GM21447 (cell line): ENCODE results near the gene TRABD2B.

Experiments
- ATAC-seq: cut with Tn5 transposase; IDR thresholded peaks from one replicate; pipeline ENCODE4 v1.9.1; 2021; ENCODE audit not compliant: unreplicated experiment

The TRABD2B gene

DNA sequence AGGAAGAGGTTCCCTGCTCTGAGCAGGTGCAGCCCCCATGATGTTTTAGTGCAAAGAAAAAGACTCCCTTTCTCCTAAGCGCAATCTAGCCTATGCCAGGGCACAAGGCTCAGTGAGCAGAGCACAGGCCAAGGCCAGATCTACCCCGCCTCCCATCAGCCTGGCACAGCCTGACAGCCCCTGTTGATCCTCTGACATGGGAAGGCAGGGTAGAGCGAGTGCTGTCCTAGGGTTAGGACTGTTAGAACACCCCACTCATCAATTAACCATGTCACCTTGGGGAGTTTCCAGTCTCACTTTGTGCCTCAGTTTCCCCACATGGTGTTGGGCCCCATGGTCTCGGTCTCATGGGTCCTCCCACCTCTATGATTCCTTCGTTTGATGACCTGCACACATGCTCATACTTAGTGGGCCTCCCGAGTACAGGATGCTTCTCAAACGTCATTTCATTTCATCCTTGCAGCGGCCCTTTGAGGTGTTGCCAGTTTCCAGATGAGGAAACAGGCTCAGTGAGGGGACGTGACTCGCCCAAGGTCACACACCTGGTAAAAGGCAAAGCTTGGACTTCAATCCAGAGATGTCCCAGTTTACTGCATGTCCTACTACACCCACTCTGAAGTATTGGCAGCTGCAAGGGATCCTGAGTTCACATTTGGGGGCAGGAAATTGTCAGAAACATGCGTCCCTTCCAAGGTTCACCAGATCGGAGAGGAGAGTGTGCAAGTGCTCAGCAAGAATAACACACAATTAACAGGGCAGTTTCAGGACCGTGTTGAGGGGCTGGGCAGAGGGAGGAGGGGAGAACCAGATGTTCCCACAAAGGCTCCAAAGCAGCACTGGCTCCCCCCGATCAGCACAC is 213.3 kb downstream of the TRABD2B start:
- no peak for ATAC-seq

DNA sequence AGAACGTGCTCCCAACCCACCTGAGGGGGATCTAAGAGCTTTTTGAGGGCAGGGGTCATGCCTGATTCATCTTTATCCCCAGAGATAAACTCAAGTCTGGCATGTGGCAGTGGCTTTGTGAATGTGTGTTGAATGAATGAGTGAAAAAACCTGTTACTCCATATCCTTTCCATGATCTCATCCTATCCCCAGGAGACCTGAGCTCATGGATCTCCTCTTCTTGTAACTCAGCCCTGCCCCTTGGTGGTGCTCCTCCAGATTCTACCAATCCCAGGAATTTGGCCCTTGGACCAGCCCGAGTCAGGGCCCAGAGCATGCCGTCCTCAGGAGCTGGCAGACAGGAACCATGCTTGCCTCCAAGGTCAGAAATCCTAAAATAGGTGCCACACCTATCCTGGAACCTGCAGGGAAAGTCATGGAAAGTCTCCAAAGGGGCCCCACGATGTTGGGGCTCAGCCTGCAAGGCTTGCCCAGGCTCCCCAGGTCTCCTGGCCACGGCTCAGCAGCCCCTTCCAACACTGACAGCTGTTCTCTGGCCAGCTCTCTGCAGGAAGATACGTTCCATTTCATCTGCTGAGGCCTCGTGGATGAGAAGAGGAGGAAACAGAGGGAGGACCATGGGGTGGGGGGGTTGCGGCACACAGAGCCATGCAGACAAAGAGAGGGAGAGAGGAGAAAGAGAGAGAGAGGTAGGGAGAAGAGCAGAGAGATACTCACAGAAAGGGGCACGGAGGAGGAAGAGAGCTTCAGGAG is 214.6 kb downstream of the TRABD2B start:
- ATAC-seq = no peak

- no peak for ATAC-seq
Observed at GRCh38 chr1:47781171-47781959, 215.8 kb downstream of the TRABD2B start.

DNA sequence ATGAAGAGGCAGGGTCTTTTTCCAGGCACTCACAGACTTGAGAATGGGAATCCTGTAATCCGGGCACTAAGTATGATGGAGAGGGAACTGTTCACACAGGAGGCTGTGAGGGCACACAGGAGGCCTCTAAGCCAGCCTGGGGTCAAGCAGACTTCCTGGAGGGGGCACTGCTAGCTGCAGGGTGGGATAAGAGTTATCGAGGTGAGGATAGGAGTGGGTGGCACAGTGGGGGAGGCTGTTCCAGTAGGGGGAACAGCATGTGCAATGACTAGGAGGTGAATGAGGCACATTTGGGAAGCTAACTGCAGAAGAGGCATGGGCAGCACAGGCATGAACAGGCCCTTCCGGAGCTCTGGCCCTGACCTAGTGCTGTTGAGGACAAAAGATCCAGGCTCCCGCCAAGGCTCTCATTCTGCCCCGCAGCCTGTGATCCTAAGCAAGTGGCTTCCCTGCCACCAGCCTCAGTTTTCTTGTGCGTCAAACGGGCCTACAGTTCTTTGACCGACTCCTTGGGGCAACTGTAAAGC is 216.7 kb downstream of the TRABD2B start:
- no peak for ATAC-seq

- ATAC-seq = no peak
Observed at GRCh38 chr1:47779613-47780012, 217.6 kb downstream of the TRABD2B start.

DNA sequence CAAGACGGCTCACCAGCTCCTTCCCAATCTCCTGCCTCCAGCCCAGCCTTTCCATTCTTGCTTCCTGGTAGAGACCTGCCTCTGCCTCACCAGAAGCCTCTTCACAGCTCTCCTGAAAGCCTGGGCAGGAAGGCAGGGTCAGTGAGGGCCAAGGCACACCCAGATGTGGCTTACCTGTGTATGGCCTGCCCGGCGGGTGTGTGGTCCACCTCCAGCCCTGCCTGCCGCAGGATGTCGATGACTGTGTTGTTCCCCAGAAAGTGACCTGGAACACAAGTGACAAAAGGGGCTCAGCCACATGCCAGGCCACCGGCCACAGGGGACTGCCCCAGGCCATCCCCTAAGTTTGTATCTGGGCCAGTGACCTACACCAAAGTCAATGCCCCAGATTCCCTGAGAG is 218.9 kb downstream of the TRABD2B start:
- ATAC-seq = no peak

- ATAC-seq = no peak
Observed at GRCh38 chr1:47777322-47777721, 219.9 kb downstream of the TRABD2B start.

GRCh38 chr1:47776667-47777131 is 220.5 kb downstream of the TRABD2B start:
- no peak for ATAC-seq

- no peak for ATAC-seq
Observed at GRCh38 chr1:47774986-47775834, 222.0 kb downstream of the TRABD2B start.

GRCh38 chr1:47772960-47773682 is 224.1 kb downstream of the TRABD2B start:
- ATAC-seq = no peak

DNA sequence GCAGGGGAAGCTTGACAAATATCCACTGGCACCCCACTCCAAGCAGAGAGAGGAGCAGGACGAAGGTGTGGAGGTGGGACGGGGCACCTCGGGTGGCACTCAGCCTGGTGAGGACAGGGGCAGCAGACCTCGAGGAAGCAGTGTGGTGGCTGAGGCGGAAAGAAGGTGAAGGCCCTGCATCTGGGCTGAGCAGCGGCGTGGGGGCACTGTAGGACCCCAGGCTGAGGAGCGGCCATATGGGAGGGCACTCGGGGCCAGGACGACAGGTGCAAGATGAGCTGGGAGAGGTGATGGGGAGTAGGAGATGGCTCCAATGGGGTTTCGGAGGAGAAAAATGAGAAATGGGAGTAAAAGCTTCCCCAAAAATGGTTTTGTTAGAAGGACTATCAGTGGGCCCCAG is 224.9 kb downstream of the TRABD2B start:
- ATAC-seq = no peak

- no peak for ATAC-seq
Observed at GRCh38 chr1:47771751-47772150, 225.4 kb downstream of the TRABD2B start.

DNA sequence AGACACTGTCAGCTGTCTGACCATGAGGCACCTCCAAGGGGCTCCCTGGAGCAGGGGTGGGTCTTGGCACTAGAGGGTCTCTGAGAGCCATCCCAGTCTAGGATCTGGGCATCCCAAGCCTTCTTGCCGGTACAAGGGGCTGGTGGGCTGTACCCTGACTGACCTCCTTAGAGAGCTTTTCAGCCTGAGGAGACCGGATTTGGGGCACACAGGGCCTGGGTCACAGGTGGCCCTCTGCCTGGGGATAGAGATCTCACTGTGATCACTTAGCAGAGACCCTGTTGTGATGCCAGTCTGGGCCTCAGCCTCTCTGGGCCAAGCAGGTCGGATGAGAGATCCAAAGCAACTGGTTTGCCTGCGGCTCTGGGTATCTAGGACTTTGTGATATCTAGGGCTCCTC is 227.2 kb downstream of the TRABD2B start:
- ATAC-seq = no peak

GRCh38 chr1:47769295-47769694 is 227.9 kb downstream of the TRABD2B start:
- no peak for ATAC-seq

GRCh38 chr1:47767741-47768100 is 229.5 kb downstream of the TRABD2B start:
- no peak for ATAC-seq

GRCh38 chr1:47766832-47767740 is 230.1 kb downstream of the TRABD2B start:
- ATAC-seq = no peak

DNA sequence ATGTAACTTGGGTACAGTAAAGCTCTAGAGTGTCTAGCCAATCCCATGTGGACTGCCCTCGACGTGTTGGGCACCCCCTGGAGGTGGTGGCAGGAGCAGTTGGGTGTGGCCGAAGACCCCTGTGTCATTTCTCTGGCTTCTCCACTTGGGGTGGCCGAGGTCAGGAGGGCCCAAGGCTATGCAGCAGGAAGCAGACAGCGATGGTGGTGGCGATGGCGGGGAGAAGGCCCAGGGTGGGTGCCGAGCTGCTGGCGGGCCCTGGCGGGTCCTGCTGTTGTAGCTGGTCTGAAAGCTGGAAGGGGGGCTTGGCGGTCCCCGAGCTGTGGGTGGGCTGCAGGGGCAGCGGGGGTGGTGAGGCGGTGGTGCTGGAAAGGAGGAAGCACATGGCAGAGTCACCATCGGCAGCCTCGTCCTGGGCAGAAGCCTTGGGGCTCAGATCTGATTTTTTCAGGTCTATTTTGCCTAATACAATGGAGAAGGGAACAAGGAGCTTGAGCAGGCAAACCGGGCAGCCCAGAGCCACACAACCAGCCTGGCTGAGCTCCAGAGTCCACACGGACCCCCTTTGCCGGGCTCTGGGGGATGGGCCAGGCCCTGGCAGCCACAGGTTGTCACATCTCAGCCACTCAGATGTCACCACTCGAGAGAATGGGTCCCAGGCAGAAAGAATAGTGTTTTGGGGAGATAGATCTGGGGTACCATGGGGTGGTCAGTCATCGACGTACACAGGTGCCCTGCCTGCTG is 231.3 kb downstream of the TRABD2B start:
- no peak for ATAC-seq

DNA sequence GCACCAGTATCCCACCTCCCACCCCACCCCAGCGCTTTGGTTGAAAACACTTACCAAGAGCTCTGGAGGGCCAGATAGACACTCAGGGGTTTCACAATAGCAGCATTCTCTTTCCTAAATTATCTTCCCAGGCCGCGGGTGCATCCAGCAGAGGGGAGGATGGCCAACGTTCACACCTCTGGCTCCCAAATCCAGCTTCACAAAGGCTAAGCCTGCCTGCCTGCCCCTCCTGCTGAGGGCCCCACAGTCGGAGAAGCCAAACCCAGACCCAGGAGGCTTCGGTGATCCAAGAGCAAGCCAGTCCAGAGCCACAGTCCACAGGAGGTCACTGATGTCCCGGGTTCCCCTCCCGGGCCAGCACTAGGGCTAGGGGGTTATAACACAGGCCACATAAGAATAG is 231.9 kb downstream of the TRABD2B start:
- no peak for ATAC-seq
